ENCODE measurements around the gene GNAZ. TPM values are rescaled to one million over a fixed set of nuclear protein-coding genes. Genes with fewer than 3 reads are reported as not detected.

GNAZ gene
- total RNA-seq, 1 donor from 2014 or later, result 3.3 TPM

DNA sequence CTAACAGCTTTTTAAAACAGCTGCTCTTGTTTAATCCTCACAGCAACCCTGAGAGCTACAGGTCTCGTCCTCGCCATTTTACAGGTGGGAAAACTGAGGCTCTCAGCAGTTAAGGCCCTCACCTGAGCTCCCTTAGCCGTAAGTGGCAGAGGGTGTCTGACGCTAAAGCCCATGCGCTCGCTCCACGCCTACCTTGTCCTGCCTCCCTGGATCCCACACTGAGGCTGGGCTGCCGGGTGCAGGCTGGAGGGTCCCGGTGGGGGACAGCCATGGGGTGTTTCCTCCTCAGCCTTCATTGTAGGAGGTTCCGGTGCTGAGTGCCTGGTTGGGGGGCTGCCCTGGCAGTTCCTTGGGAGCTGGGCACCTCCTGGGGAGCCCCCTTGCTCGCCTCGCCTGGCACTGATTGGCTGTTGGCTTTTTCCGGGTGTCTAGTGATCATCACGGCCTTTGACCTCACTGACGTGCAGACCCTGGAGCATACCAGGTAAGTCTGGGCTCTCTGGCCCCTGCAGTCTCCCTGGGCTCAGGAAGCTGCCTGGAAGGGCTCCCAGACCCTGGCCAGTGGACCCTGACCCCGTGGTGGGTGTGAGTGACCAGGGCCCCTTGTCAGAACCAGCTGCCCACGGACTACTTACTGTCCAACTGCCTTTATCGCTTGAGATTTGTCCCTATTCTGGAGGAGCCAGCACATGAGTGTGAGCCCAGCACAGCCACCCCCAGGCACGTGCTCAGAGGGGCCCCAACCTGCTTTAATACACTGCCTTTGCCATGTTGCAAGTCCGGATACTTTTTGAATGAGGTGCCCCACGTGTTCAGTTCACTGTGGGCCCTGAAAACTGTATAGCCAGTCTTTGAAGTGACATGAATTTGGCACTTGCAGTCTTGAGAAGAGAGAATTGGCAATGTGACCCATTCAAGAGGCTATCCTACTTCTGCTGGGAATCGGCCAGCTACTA, 87.5 kb downstream of the GNAZ start:
- ATAC-seq, result no peak
- DNase-seq, result no peak
- intact Hi-C loops (cut with micrococcal nuclease), result no loop called here

DNA sequence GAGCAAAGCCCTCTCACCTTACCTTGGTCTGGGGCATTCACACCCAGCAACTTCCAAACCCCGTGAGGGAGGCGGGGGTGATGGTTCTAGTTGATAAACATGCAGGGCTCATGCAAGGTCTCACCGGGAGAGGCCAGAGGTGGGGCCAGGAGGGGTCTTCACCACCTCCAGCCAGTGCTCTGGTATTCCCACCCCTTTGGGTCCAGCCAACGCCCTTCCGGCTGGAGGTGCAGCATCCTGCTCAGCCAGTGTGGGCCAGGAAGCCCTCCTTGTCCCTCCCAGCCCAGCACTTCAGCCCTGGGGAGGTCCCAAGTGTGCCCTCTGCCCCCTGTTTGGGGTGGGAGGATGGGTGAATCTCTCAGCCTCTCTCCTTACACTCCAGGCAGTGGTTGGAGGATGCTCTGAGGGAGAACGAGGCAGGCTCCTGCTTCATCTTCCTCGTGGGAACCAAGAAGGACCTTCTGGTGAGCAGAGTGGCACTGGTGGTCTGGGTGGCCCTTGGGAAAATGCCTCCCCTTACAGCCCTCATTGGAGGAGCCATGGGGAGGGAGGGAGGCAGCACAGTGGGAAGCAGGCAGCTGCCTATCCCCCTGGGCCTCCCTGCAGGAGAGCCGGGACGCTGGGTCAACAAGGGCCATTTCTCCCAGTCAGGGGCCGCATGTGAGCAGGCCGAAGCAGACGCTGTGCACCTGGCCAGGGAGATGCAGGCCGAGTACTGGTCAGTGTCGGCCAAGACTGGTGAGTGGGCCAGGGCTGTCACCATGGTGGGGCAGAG, 88.4 kb downstream of the GNAZ start:
- intact Hi-C loops (cut with micrococcal nuclease), result no loop called here
- DNase-seq, result no peak
- ATAC-seq, result no peak

GRCh38 chr22:23159291-23159630, 88.9 kb downstream of the GNAZ start:
- ATAC-seq (no peak), DNase-seq (no peak)
- intact Hi-C loops (cut with micrococcal nuclease), result no loop called here

GRCh38 chr22:23161029-23161428, 90.7 kb downstream of the GNAZ start:
- ATAC-seq, result no peak
- intact Hi-C loops (cut with micrococcal nuclease), result no loop called here
- DNase-seq, result no peak

GRCh38 chr22:23161574-23161973, 91.3 kb downstream of the GNAZ start:
- ATAC-seq (no peak), DNase-seq (no peak)
- intact Hi-C loops (cut with micrococcal nuclease), result no loop called here

DNA sequence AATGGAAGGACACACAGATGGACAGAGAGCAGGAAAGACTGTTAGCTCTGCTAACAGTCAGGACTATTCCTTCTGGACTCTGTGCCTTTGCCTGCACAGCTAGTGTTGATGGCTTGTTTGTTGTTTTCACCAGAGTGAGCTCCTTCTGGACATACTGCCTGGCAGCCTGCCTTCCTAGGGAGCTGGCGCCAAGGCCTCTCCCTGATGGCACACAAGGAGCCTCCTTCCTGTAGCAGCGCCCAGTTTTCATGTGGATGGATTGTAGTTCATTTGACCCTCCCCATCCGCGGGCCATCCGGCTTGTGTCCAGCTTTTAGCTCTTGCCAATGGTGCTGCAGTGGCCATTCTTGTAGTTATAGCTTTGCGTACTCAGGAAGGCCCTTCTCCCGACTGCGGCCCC, 93.3 kb downstream of the GNAZ start:
- peak; percentile 49 for ATAC-seq
- intact Hi-C loops (cut with micrococcal nuclease), result no loop called here
- DNase-seq, result peak; percentile 74

- ATAC-seq, result no peak
- intact Hi-C loops (cut with micrococcal nuclease), result no loop called here
- no peak for DNase-seq
These were observed 93.8 kb downstream of the GNAZ start for GRCh38 chr22:23164091-23164490.

- intact Hi-C loops (cut with micrococcal nuclease), result no loop called here
- DNase-seq (no peak), ATAC-seq (no peak)
These were observed 95.9 kb downstream of the GNAZ start for GRCh38 chr22:23166042-23166831.

- intact Hi-C loops (cut with micrococcal nuclease), result no loop called here
- no peak for DNase-seq
These were observed 96.7 kb downstream of the GNAZ start for GRCh38 chr22:23166841-23167616.

GRCh38 chr22:23168391-23169042, 98.2 kb downstream of the GNAZ start:
- intact Hi-C loops (cut with micrococcal nuclease), result no loop called here
- DNase-seq, result no peak
- ATAC-seq, result no peak

More at GRCh38 chr22:23166841-23167616, 96.7 kb downstream of the GNAZ start:
- ATAC-seq, result no peak

DNA sequence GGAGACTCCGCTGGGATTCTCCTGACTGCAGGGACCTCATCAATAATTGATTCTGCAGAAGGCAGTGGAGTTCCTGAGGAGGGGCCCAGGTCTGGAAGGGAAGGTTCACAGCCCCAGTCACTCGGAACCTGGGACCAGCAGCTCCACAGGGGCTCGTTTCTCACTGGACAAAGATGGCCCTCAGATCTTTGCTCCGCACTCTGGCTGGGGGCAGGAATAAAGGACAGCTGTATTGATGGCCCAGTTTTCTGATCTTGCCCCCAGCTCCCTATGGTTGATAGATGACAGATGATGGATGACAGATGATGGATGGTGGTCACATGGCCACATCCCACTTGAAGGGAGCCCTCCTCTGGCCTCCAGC, 98.7 kb downstream of the GNAZ start:
- intact Hi-C loops (cut with micrococcal nuclease), result no loop called here
- no peak for ATAC-seq
- no peak for DNase-seq

Other genes with a start within 250 kb of the GNAZ start
- gene IGLL5, start 182.7 kb upstream of the GNAZ start, total RNA-seq, result 0.92 TPM
- not detected for gene RSPH14, start 71.5 kb downstream of the GNAZ start, total RNA-seq
- 0.74 TPM for gene RAB36, start 75.0 kb downstream of the GNAZ start, total RNA-seq
- gene BCR, start 110.0 kb downstream of the GNAZ start, total RNA-seq, result 25.0 TPM

Data from left ventricle myocardium superior (tissue), 1 donor.